Measurements from ENCODE around the gene LRPAP1.
"Not testable (repeated sequence)": the region's sequence is repeated elsewhere in the genome, so short reads cannot be mapped to it uniquely, and the experiment has no call there.

LRPAP1 gene

GRCh38 chr4:3557088-3557492 lies 24.9 kb upstream of the LRPAP1 start:
- not testable (repeated sequence) for H3K4me3 ChIP-seq (ENCODE audit: low read depth, low read length); DNase-seq (ENCODE audit: low read depth)

GRCh38 chr4:3556244-3556867 lies 24.1 kb upstream of the LRPAP1 start:
- not testable (repeated sequence) for DNase-seq (ENCODE audit: low read depth); H3K4me3 ChIP-seq (ENCODE audit: low read depth, low read length)

- DNase-seq (ENCODE audit: low read depth); H3K4me3 ChIP-seq (ENCODE audit: low read depth, low read length): not testable (repeated sequence)
Observed at GRCh38 chr4:3555459-3556070, 23.3 kb upstream of the LRPAP1 start.

GRCh38 chr4:3551366-3551765 lies 19.1 kb upstream of the LRPAP1 start:
- not testable (repeated sequence) for DNase-seq (ENCODE audit: low read depth)

GRCh38 chr4:3550792-3551325 lies 18.6 kb upstream of the LRPAP1 start:
- not testable (repeated sequence) for DNase-seq (ENCODE audit: low read depth); H3K4me3 ChIP-seq (ENCODE audit: low read depth, low read length)

More at GRCh38 chr4:3551366-3551765, 19.1 kb upstream of the LRPAP1 start:
- H3K4me3 ChIP-seq (ENCODE audit: low read depth, low read length), result not testable (repeated sequence)

GRCh38 chr4:3550041-3550440 lies 17.8 kb upstream of the LRPAP1 start:
- not testable (repeated sequence) for H3K4me3 ChIP-seq (ENCODE audit: low read depth, low read length); DNase-seq (ENCODE audit: low read depth)

GRCh38 chr4:3549694-3550001 lies 17.4 kb upstream of the LRPAP1 start:
- DNase-seq (ENCODE audit: low read depth), result not testable (repeated sequence)

GRCh38 chr4:3548991-3549693 lies 16.9 kb upstream of the LRPAP1 start:
- not testable (repeated sequence) for DNase-seq (ENCODE audit: low read depth); H3K4me3 ChIP-seq (ENCODE audit: low read depth, low read length)

More at GRCh38 chr4:3549694-3550001, 17.4 kb upstream of the LRPAP1 start:
- not testable (repeated sequence) for H3K4me3 ChIP-seq (ENCODE audit: low read depth, low read length)

- H3K4me3 ChIP-seq (ENCODE audit: low read depth, low read length); DNase-seq (ENCODE audit: low read depth): not testable (repeated sequence)
Observed at GRCh38 chr4:3546721-3547120, 14.5 kb upstream of the LRPAP1 start.

GRCh38 chr4:3545351-3545750 lies 13.1 kb upstream of the LRPAP1 start:
- not testable (repeated sequence) for DNase-seq (ENCODE audit: low read depth); H3K4me3 ChIP-seq (ENCODE audit: low read depth, low read length)

GRCh38 chr4:3544259-3545025 lies 12.2 kb upstream of the LRPAP1 start:
- DNase-seq (ENCODE audit: low read depth); H3K4me3 ChIP-seq (ENCODE audit: low read depth, low read length): not testable (repeated sequence)

- DNase-seq (ENCODE audit: low read depth); H3K4me3 ChIP-seq (ENCODE audit: low read depth, low read length): not testable (repeated sequence)
Observed at GRCh38 chr4:3543415-3543814, 11.2 kb upstream of the LRPAP1 start.

GRCh38 chr4:3538906-3539305 lies 6.7 kb upstream of the LRPAP1 start:
- not testable (repeated sequence) for H3K4me3 ChIP-seq (ENCODE audit: low read depth, low read length); DNase-seq (ENCODE audit: low read depth)

GRCh38 chr4:3535812-3536211 lies 3.6 kb upstream of the LRPAP1 start:
- H3K4me3 ChIP-seq (ENCODE audit: low read depth, low read length); DNase-seq (ENCODE audit: low read depth): not testable (repeated sequence)
